Peyer's patch (tissue), 4 donors: Measurements from ENCODE around the gene NFE2L2. TPM values are rescaled to one million over a fixed set of nuclear protein-coding genes. Genes with fewer than 3 reads are reported as not detected.
"Not testable (repeated sequence)": the region's sequence is repeated elsewhere in the genome, so short reads cannot be mapped to it uniquely, and the experiment has no call there.

ENCODE experiments used
- DNase-seq, 3 donors: peaks; one replicate each; pipeline ENCODE4 v3.0.0-alpha.2; 2017 to 2019
- H3K27ac ChIP-seq, 4 donors: fragments of 200-600 bp; sonication (generic); one replicate each; pipeline ENCODE4 v1.5.1; 2016 to 2019
- H3K27me3 ChIP-seq, 2 donors: fragments of 200-600 bp; sonication (generic); one replicate each; pipeline ENCODE4 v1.5.1; 2019
- H3K36me3 ChIP-seq, 3 donors: fragments of 200-600 bp; sonication (generic); one replicate each; pipeline ENCODE4 v1.5.1; 2016 to 2019
- H3K4me1 ChIP-seq, 4 donors: fragments of 200-600 bp; sonication (generic); one replicate each; pipeline ENCODE4 v1.5.1; 2016 to 2019
- H3K4me3 ChIP-seq, 4 donors: fragments of 200-600 bp; sonication (generic); 1 replicate in 3 of 4; 2 replicates in 1 of 4; pipeline ENCODE4 v1.5.1; 2016 to 2019; ENCODE audit warnings: mild to moderate bottlenecking in 1 of 4
- H3K9me3 ChIP-seq, 4 donors: fragments of 200-600 bp; sonication (generic); one replicate each; pipeline ENCODE4 v1.5.1; 2016 to 2019; ENCODE audit warnings: mild to moderate bottlenecking in 1 of 4
- CTCF ChIP-seq, 6 experiments: fragments of 450-650 bp in 4 of 6; fragments of 200-600 bp in 2 of 6; sonication (generic) in 1 of 6; IDR thresholded peaks; one replicate each; pipeline ENCODE4 v1.5.1; 2017 to 2019; ENCODE audit warnings: antibody characterized with exemption in 6 of 6, mild to moderate bottlenecking in 3 of 6, moderate library complexity in 1 of 6
- POLR2A ChIP-seq, 2 donors: fragments of 450-650 bp; IDR thresholded peaks; one replicate each; pipeline ENCODE4 v1.5.1; 2017; ENCODE audit warnings: antibody characterized with exemption in 2 of 2, mild to moderate bottlenecking in 2 of 2, moderate library complexity in 2 of 2
- total RNA-seq, 4 donors: library from RNA; depleted of rRNA; stranded (reverse); fragments of >200 nt; gene quantifications; one replicate each; pipeline ENCODE4 v1.1.0, GENCODE V29; 2016

NFE2L2 gene
- total RNA-seq, 4 donors from 2014 or later = 85.3 to 162 (median 108) TPM

- TF ChIP-seq POLR2A (IDR thresholded peaks at IDR 0.05) (no peak), CTCF (IDR thresholded peaks at IDR 0.05) (no peak)
- H3K4me1 ChIP-seq = peaks cover 0 to 5% (median 2%) of the 10 kb centered on the region in 4 donors
- no peaks in the 10 kb centered on the region for H3K9me3 ChIP-seq
- no peaks in the 10 kb centered on the region for H3K27me3 ChIP-seq
- H3K36me3 ChIP-seq = no peaks in the 10 kb centered on the region
- no peak overlapping the region for H3K27ac ChIP-seq
- no peak for DNase-seq
- H3K4me3 ChIP-seq = no peak overlapping the region
These were observed 57.4 kb downstream of the NFE2L2 start for GRCh38 chr2:177207101-177207500.

- no peak for DNase-seq
- no peaks in the 10 kb centered on the region for H3K36me3 ChIP-seq
- TF ChIP-seq CTCF (IDR thresholded peaks at IDR 0.05) (no peak), POLR2A (IDR thresholded peaks at IDR 0.05) (no peak)
These were observed 60.1 kb downstream of the NFE2L2 start for GRCh38 chr2:177204417-177204816.

GRCh38 chr2:177201919-177202346 lies 62.6 kb downstream of the NFE2L2 start:
- H3K27ac ChIP-seq = no peak overlapping the region
- TF ChIP-seq CTCF (IDR thresholded peaks at IDR 0.05) (no peak), POLR2A (IDR thresholded peaks at IDR 0.05) (no peak)

More at GRCh38 chr2:177204417-177204816, 60.1 kb downstream of the NFE2L2 start:
- Histone ChIP-seq H3K4me3 (no peak overlapping the region), H3K9me3 (no peaks in the 10 kb centered on the region), H3K27ac (no peak overlapping the region), H3K27me3 (no peaks in the 10 kb centered on the region), H3K4me1 (no peaks in the 10 kb centered on the region)

GRCh38 chr2:177200419-177200818 lies 64.1 kb downstream of the NFE2L2 start:
- not testable (repeated sequence) for H3K4me1 ChIP-seq, H3K27me3 ChIP-seq, H3K27ac ChIP-seq, H3K4me3 ChIP-seq, H3K36me3 ChIP-seq, H3K9me3 ChIP-seq, DNase-seq

More at GRCh38 chr2:177201919-177202346, 62.6 kb downstream of the NFE2L2 start:
- Histone ChIP-seq H3K9me3 (no peaks in the 10 kb centered on the region), H3K36me3 (no peaks in the 10 kb centered on the region), H3K4me3 (no peak overlapping the region), H3K27me3 (no peaks in the 10 kb centered on the region), H3K4me1 (no peaks in the 10 kb centered on the region)
- DNase-seq = no peak

GRCh38 chr2:177195194-177195593 lies 69.3 kb downstream of the NFE2L2 start:
- no peaks in the 10 kb centered on the region for H3K9me3 ChIP-seq
- H3K27me3 ChIP-seq = no peaks in the 10 kb centered on the region
- DNase-seq = no peak
- no peaks in the 10 kb centered on the region for H3K4me1 ChIP-seq
- no peaks in the 10 kb centered on the region for H3K36me3 ChIP-seq
- no peak overlapping the region for H3K4me3 ChIP-seq
- TF ChIP-seq CTCF (IDR thresholded peaks at IDR 0.05) (no peak), POLR2A (IDR thresholded peaks at IDR 0.05) (no peak)
- H3K27ac ChIP-seq = no peak overlapping the region

- Histone ChIP-seq H3K4me1 (no peaks in the 10 kb centered on the region), H3K27ac (no peak overlapping the region), H3K36me3 (no peaks in the 10 kb centered on the region), H3K4me3 (no peak overlapping the region), H3K9me3 (no peaks in the 10 kb centered on the region), H3K27me3 (no peaks in the 10 kb centered on the region)
- TF ChIP-seq POLR2A (IDR thresholded peaks at IDR 0.05) (no peak), CTCF (IDR thresholded peaks at IDR 0.05) (no peak)
- no peak for DNase-seq
These were observed 71.3 kb downstream of the NFE2L2 start for GRCh38 chr2:177193240-177193639.
